K562 (cell line): ENCODE results near the gene AHI1. TPM values are rescaled to one million over a fixed set of nuclear protein-coding genes. Genes with fewer than 3 reads are reported as not detected.

Experiments
- AFF4 ChIP-seq: sonication (generic); formaldehyde crosslinking; IDR thresholded peaks from 2 replicates; pipeline ENCODE4 v1.8.0; 2023; ENCODE audit warnings: mild to moderate bottlenecking, missing genetic modification reagents
- ARID2 ChIP-seq: fragments of 450-650 bp; IDR thresholded peaks from 2 replicates; pipeline ENCODE4 v1.6.1; 2017; ENCODE audit warnings: antibody characterized with exemption, mild to moderate bottlenecking
- CBX3 ChIP-seq, 2 experiments: IDR thresholded peaks; 1 replicate in 1 of 2; 2 replicates in 1 of 2; pipeline ENCODE4 v1.6.1; 2012; ENCODE audit warnings: inconsistent platforms in 2 of 2, low read length in 2 of 2, borderline replicate concordance in 1 of 2, control low read depth in 1 of 2
- GATAD2B ChIP-seq: fragments of 450-650 bp; IDR thresholded peaks from 2 replicates; pipeline ENCODE4 v1.6.1; 2017; ENCODE audit warnings: mild to moderate bottlenecking, borderline replicate concordance
- HDAC6 ChIP-seq: IDR thresholded peaks from 2 replicates; pipeline ENCODE4 v1.6.1; 2012; ENCODE audit warnings: low read depth, mild to moderate bottlenecking, control low read depth, inconsistent platforms, low read length, moderate library complexity
- JUNB ChIP-seq: fragments of 450-650 bp; formaldehyde crosslinking; conservative IDR thresholded peaks from 2 replicates; pipeline ENCODE4 v1.4.0; 2020; ENCODE audit warnings: mild to moderate bottlenecking
- KAT2B ChIP-seq: IDR thresholded peaks from one replicate; pipeline ENCODE4 v1.6.1; 2012; ENCODE audit warnings: low read depth, mild to moderate bottlenecking, control low read depth, inconsistent platforms, low read length, moderate library complexity
- KLF13 ChIP-seq: fragments of 450-650 bp; IDR thresholded peaks from 2 replicates; pipeline ENCODE4 v1.6.1; 2016; ENCODE audit warnings: missing genetic modification characterization, low read depth, mild to moderate bottlenecking, missing compliant biosample characterization, moderate library complexity, borderline replicate concordance
- MECOM ChIP-seq: fragments of 250-450 bp; sonication (Bioruptor Pico); IDR thresholded peaks from 2 replicates; pipeline ENCODE4 v1.8.0; 2022; ENCODE audit warnings: inconsistent platforms
- NR4A1 ChIP-seq, 2 experiments: fragments of 250-450 bp in 1 of 2; fragments of 450-650 bp in 1 of 2; sonication (Bioruptor Pico) in 1 of 2; IDR thresholded peaks; 2 replicates each; pipeline versions ENCODE4 v1.4.0 to v1.6.1; 2016 to 2020; ENCODE audit warnings: mild to moderate bottlenecking in 2 of 2, missing compliant biosample characterization in 1 of 2, missing genetic modification characterization in 1 of 2, moderate library complexity in 1 of 2
- THAP7 ChIP-seq: fragments of 250-450 bp; sonication (Bioruptor Pico); IDR thresholded peaks from 2 replicates; pipeline ENCODE4 v1.5.0; 2021
- WHSC1 ChIP-seq: IDR thresholded peaks from one replicate; pipeline ENCODE4 v1.6.1; 2012; ENCODE audit warnings: low read length, control low read depth, inconsistent platforms
- XRCC5 ChIP-seq: fragments of 200-400 bp; formaldehyde crosslinking; IDR thresholded peaks from 2 replicates; pipeline ENCODE4 v1.6.1; 2017; ENCODE audit warnings: low read depth, mild to moderate bottlenecking, low read length
- ZC3H8 ChIP-seq: fragments of 450-650 bp; IDR thresholded peaks from 2 replicates; pipeline ENCODE4 v1.6.1; 2017
- ZNF165 ChIP-seq: fragments of 250-450 bp; sonication (Bioruptor Pico); IDR thresholded peaks from 2 replicates; pipeline ENCODE4 v1.4.0; 2020; ENCODE audit warnings: borderline replicate concordance
- ZNF445 ChIP-seq: fragments of 250-450 bp; sonication (Bioruptor Pico); IDR thresholded peaks from 2 replicates; pipeline ENCODE4 v1.4.0; 2020; ENCODE audit warnings: low read depth, mild to moderate bottlenecking, moderate library complexity
- polyA plus RNA-seq, 8 experiments: library from polyadenylated mRNA; depleted of rRNA in 4 of 8; stranded (reverse) in 5 of 8; unstranded in 3 of 8; fragments of >200 nt; fragmentation: Nextera tagmentation in 2 of 8; fragmentation: Illumina TruSeq in 1 of 8; extraction: Ambion mirVana in 2 of 8; extraction: Trizol in 1 of 8; gene quantifications; 2 replicates each; pipeline versions ENCODE4 v1.2.1 to v1.2.3, GENCODE V29; 2011 to 2014; ENCODE audit warnings: inconsistent platforms in 1 of 8, missing spikeins in 1 of 8
- total RNA-seq, 7 experiments: library from RNA; depleted of rRNA in 6 of 7; stranded (reverse); fragments of >200 nt in 6 of 7; fragmentation: Illumina TruSeq in 2 of 7; extraction: Trizol in 2 of 7; gene quantifications; 2 replicates each; pipeline versions ENCODE4 v1.2.1 to v1.2.3, GENCODE V29; 2011 to 2021; ENCODE audit warnings: low replicate concordance in 1 of 7
- TF ChIP-seq, protein P1 (sequence below): fragments of 450-650 bp; IDR thresholded peaks from 2 replicates; pipeline ENCODE4 v1.6.1; 2017; ENCODE audit warnings: antibody characterized with exemption, mild to moderate bottlenecking

AHI1 gene
- total and polyA plus RNA-seq, 9 of the 15 experiments (the other 6 are each of a cell fraction or from before 2014, with no cell fraction given), result 24.7 to 54.9 (median 32.2) TPM

DNA sequence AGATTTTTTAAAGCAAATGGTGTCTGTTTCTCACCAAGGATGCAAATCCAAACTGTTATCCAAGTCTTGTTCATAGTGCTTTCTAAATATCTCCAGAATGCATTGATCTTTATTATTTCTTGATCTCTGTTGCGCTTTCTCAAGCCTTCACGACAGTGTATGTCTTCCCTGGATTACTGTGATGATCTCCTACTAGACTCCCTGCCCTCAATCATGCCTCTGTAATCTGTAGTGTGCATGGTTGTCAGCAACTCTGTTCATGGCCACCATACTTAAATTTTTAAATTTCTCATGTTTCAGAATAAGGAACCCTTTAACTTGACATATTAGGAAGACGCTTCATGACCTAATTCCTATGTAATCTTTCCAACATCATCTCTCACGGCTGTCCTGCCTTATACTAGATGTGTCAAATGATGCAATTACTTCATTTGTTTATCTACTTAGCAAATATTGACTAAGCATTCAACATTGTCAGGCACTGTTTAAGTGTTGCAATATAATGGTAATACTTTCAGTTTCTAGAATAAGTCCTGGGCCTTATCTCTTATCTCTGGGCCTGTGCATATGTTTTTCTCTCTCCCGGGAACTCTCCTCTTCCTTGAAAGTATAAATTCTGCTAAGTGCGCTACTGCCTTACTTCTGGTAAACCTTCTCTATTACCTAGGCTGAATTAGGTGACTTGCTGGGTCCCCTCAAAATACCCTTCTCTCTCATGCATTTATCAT is 25.6 kb upstream of the AHI1 start (continued):
- TF ChIP-seq, protein P1, sequence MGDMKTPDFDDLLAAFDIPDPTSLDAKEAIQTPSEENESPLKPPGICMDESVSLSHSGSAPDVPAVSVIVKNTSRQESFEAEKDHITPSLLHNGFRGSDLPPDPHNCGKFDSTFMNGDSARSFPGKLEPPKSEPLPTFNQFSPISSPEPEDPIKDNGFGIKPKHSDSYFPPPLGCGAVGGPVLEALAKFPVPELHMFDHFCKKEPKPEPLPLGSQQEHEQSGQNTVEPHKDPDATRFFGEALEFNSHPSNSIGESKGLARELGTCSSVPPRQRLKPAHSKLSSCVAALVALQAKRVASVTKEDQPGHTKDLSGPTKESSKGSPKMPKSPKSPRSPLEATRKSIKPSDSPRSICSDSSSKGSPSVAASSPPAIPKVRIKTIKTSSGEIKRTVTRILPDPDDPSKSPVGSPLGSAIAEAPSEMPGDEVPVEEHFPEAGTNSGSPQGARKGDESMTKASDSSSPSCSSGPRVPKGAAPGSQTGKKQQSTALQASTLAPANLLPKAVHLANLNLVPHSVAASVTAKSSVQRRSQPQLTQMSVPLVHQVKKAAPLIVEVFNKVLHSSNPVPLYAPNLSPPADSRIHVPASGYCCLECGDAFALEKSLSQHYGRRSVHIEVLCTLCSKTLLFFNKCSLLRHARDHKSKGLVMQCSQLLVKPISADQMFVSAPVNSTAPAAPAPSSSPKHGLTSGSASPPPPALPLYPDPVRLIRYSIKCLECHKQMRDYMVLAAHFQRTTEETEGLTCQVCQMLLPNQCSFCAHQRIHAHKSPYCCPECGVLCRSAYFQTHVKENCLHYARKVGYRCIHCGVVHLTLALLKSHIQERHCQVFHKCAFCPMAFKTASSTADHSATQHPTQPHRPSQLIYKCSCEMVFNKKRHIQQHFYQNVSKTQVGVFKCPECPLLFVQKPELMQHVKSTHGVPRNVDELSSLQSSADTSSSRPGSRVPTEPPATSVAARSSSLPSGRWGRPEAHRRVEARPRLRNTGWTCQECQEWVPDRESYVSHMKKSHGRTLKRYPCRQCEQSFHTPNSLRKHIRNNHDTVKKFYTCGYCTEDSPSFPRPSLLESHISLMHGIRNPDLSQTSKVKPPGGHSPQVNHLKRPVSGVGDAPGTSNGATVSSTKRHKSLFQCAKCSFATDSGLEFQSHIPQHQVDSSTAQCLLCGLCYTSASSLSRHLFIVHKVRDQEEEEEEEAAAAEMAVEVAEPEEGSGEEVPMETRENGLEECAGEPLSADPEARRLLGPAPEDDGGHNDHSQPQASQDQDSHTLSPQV, result no peak
- 0 out of 2 replicates have a peak, but pooled peaks have one; percentile 12 for TF ChIP-seq JUNB (CRISPR knock-in tag)
- no peak for TF ChIP-seq ZC3H8
- no peak for TF ChIP-seq NR4A1 (CRISPR knock-in tag; IDR thresholded peaks at IDR 0.05)
- 0 out of 2 replicates have a peak, but pooled peaks have one; percentile 71 for TF ChIP-seq NR4A1 (tag; IDR thresholded peaks at IDR 0.05)
- no peak for TF ChIP-seq WHSC1
- no peak for TF ChIP-seq THAP7 (CRISPR knock-in tag)
- no peak for TF ChIP-seq ARID2
- 0 out of 2 replicates have a peak, but pooled peaks have one; percentile 9 for TF ChIP-seq ZNF165 (CRISPR knock-in tag)
- TF ChIP-seq MECOM (CRISPR knock-in tag), result peak; percentile 79
- TF ChIP-seq KLF13 (tag), result no peak
- TF ChIP-seq XRCC5, result no peak
- no peak for TF ChIP-seq ZNF445 (CRISPR knock-in tag)
- peak; percentile 64; the same call in 1 of the 2 replicates for TF ChIP-seq GATAD2B
- no peak for TF ChIP-seq CBX3 (IDR thresholded peaks at IDR 0.05; ENCODE audit: borderline replicate concordance in 1 of 2, low read length in 2 of 2)
- no peak for TF ChIP-seq AFF4 (CRISPR knock-in tag)
- no peak for TF ChIP-seq KAT2B
- TF ChIP-seq HDAC6, result no peak
